Activated CD8-positive, alpha-beta T cell treated with anti-CD3 and anti-CD28 coated beads for 36 hours (primary cell): Measurements from ENCODE around the gene RTL1. TPM values are rescaled to one million over a fixed set of nuclear protein-coding genes. Genes with fewer than 3 reads are reported as not detected.

Experiments
- ATAC-seq: fragments of 200-7000 bp; cut with Tn5 transposase; one replicate; pipeline ENCODE4 v1.10.0; 2021; ENCODE audit warnings: mild to moderate bottlenecking, moderate library complexity
- CTCF ChIA-PET: fragments of 350-600 bp; sonication (Branson Sonifier 250); formaldehyde crosslinking; loops from one replicate; lab custom pipeline; 2021; ENCODE audit warnings: antibody characterized with exemption; lab: Charles Lee
- POLR2A ChIA-PET: fragments of 350-600 bp; sonication (Branson Sonifier 250); formaldehyde crosslinking; loops from one replicate; lab custom pipeline; 2021; ENCODE audit warnings: antibody characterized with exemption; lab: Charles Lee
- DNase-seq: peaks from one replicate; pipeline ENCODE4 v3.0.0-alpha.2; 2020
- H3K27ac Mint-ChIP-seq: one replicate; pipeline ENCODE4 v1.8.0; 2021; ENCODE audit warnings: mild to moderate bottlenecking, mixed read lengths
- H3K27me3 Mint-ChIP-seq: one replicate; pipeline ENCODE4 v1.8.0; 2021; ENCODE audit warnings: mixed read lengths
- H3K36me3 Mint-ChIP-seq: one replicate; pipeline ENCODE4 v1.8.0; 2021; ENCODE audit warnings: low read depth, mixed read lengths
- H3K4me1 Mint-ChIP-seq: one replicate; pipeline ENCODE4 v1.8.0; 2021; ENCODE audit warnings: low read depth, mixed read lengths
- H3K4me3 Mint-ChIP-seq: one replicate; pipeline ENCODE4 v1.8.0; 2021; ENCODE audit warnings: mild to moderate bottlenecking, moderate library complexity, mixed read lengths
- H3K9me3 Mint-ChIP-seq: one replicate; pipeline ENCODE4 v1.8.0; 2021; ENCODE audit warnings: mixed read lengths
- CTCF ChIP-seq: fragments of 200-600 bp; IDR thresholded peaks from one replicate; pipeline ENCODE4 v1.8.0; 2022; ENCODE audit warnings: antibody characterized with exemption, mild to moderate bottlenecking
- intact Hi-C: fragments of 100-400 bp; cut with micrococcal nuclease; formaldehyde crosslinking; loops from one replicate; pipeline ENCODE4 v1.10.0; 2022
- total RNA-seq, 2 experiments: library from RNA; stranded (reverse); gene quantifications; one replicate each; pipeline ENCODE4 v1.2.3, GENCODE V29; 2021

RTL1 gene
- total RNA-seq, 2 experiments from 2014 or later = not detected

- ChIA-PET CTCF (no interaction called here), POLR2A (no interaction called here)
- no peaks in the 10 kb centered on the region for H3K36me3 Mint-ChIP-seq
- H3K4me1 Mint-ChIP-seq = peaks cover 3% of the 10 kb centered on the region
- no peaks in the 10 kb centered on the region for H3K27me3 Mint-ChIP-seq
- DNase-seq (no peak), ATAC-seq (peak; percentile 40)
- H3K9me3 Mint-ChIP-seq = no peaks in the 10 kb centered on the region
- no peak for TF ChIP-seq CTCF
- H3K27ac Mint-ChIP-seq = no peak overlapping the region
- H3K4me3 Mint-ChIP-seq = no peak overlapping the region
- intact Hi-C loops = no loop called here
These were observed 54.3 kb downstream of the RTL1 start for GRCh38 chr14:100849115-100849781.

- no peak overlapping the region for H3K4me3 Mint-ChIP-seq
- POLR2A ChIA-PET = no interaction called here
- TF ChIP-seq CTCF = no peak
- H3K27ac Mint-ChIP-seq = no peak overlapping the region
- ATAC-seq (no peak), DNase-seq (no peak)
- no peaks in the 10 kb centered on the region for H3K9me3 Mint-ChIP-seq
- CTCF ChIA-PET = no interaction called here
- intact Hi-C loops = no loop called here
- no peaks in the 10 kb centered on the region for H3K27me3 Mint-ChIP-seq
- H3K36me3 Mint-ChIP-seq = no peaks in the 10 kb centered on the region
- H3K4me1 Mint-ChIP-seq = peaks cover 8% of the 10 kb centered on the region
These were observed 57.1 kb downstream of the RTL1 start for GRCh38 chr14:100846309-100846859.

GRCh38 chr14:100845341-100845740 lies 58.2 kb downstream of the RTL1 start:
- DNase-seq (no peak), ATAC-seq (no peak)
- ChIA-PET POLR2A (no interaction called here), CTCF (no interaction called here)
- intact Hi-C loops = no loop called here
- no peak overlapping the region for H3K4me3 Mint-ChIP-seq
- H3K27ac Mint-ChIP-seq = no peak overlapping the region
- no peaks in the 10 kb centered on the region for H3K27me3 Mint-ChIP-seq
- no peak for TF ChIP-seq CTCF
- H3K36me3 Mint-ChIP-seq = no peaks in the 10 kb centered on the region
- H3K4me1 Mint-ChIP-seq = peaks cover 8% of the 10 kb centered on the region
- no peaks in the 10 kb centered on the region for H3K9me3 Mint-ChIP-seq

GRCh38 chr14:100844846-100845245 lies 58.7 kb downstream of the RTL1 start:
- TF ChIP-seq CTCF = no peak
- ChIA-PET POLR2A (no interaction called here), CTCF (no interaction called here)
- no peaks in the 10 kb centered on the region for H3K9me3 Mint-ChIP-seq
- intact Hi-C loops = no loop called here
- no peaks in the 10 kb centered on the region for H3K27me3 Mint-ChIP-seq
- no peak overlapping the region for H3K27ac Mint-ChIP-seq
- ATAC-seq = no peak
- peaks cover 8% of the 10 kb centered on the region for H3K4me1 Mint-ChIP-seq
- no peak for DNase-seq
- H3K36me3 Mint-ChIP-seq = no peaks in the 10 kb centered on the region
- H3K4me3 Mint-ChIP-seq = no peak overlapping the region

GRCh38 chr14:100844421-100844820 lies 59.1 kb downstream of the RTL1 start:
- Mint-ChIP-seq H3K4me3 (no peak overlapping the region), H3K27ac (no peak overlapping the region), H3K36me3 (no peaks in the 10 kb centered on the region), H3K27me3 (no peaks in the 10 kb centered on the region), H3K4me1 (peaks cover 8% of the 10 kb centered on the region), H3K9me3 (no peaks in the 10 kb centered on the region)
- ChIA-PET POLR2A (no interaction called here), CTCF (no interaction called here)
- peak; percentile 32 for ATAC-seq
- intact Hi-C loops = no loop called here
- no peak for TF ChIP-seq CTCF
- peak; percentile 12 for DNase-seq
